ENCODE data around the gene SPAG16.
"Not testable (repeated sequence)": the region's sequence is repeated elsewhere in the genome, so short reads cannot be mapped to it uniquely, and the experiment has no call there.

The SPAG16 gene

GRCh38 chr2:213718411-213718810 is 434.1 kb downstream of the SPAG16 start:
- DNase-seq = not testable (repeated sequence)

- DNase-seq = no peak
Observed at GRCh38 chr2:213722565-213722964, 438.3 kb downstream of the SPAG16 start.

GRCh38 chr2:213723041-213723560 is 438.8 kb downstream of the SPAG16 start:
- no peak for DNase-seq

GRCh38 chr2:213723707-213724106 is 439.4 kb downstream of the SPAG16 start:
- no peak for DNase-seq

GRCh38 chr2:213726101-213726500 is 441.8 kb downstream of the SPAG16 start:
- DNase-seq = no peak

GRCh38 chr2:213733893-213734292 is 449.6 kb downstream of the SPAG16 start:
- no peak for DNase-seq

GRCh38 chr2:213740453-213740852 is 456.2 kb downstream of the SPAG16 start:
- DNase-seq = no peak

GRCh38 chr2:213751446-213751845 is 467.2 kb downstream of the SPAG16 start:
- DNase-seq = no peak

GRCh38 chr2:213752575-213752974 is 468.3 kb downstream of the SPAG16 start:
- no peak for DNase-seq

- DNase-seq = no peak
Observed at GRCh38 chr2:213757525-213757924, 473.3 kb downstream of the SPAG16 start.

- DNase-seq = no peak
Observed at GRCh38 chr2:213763354-213763753, 479.1 kb downstream of the SPAG16 start.

- no peak for DNase-seq
Observed at GRCh38 chr2:213763963-213764362, 479.7 kb downstream of the SPAG16 start.

GRCh38 chr2:213764849-213765248 is 480.6 kb downstream of the SPAG16 start:
- DNase-seq = no peak

- DNase-seq = no peak
Observed at GRCh38 chr2:213766062-213766461, 481.8 kb downstream of the SPAG16 start.

- DNase-seq = no peak
Observed at GRCh38 chr2:213766465-213766901, 482.2 kb downstream of the SPAG16 start.

GRCh38 chr2:213787869-213788268 is 503.6 kb downstream of the SPAG16 start:
- no peak for DNase-seq

- no peak for DNase-seq
Observed at GRCh38 chr2:213789940-213790339, 505.7 kb downstream of the SPAG16 start.

GRCh38 chr2:213792045-213792444 is 507.8 kb downstream of the SPAG16 start:
- no peak for DNase-seq

- DNase-seq = no peak
Observed at GRCh38 chr2:213806125-213806726, 522.0 kb downstream of the SPAG16 start.

GRCh38 chr2:213816583-213816982 is 532.3 kb downstream of the SPAG16 start:
- no peak for DNase-seq

- DNase-seq = no peak
Observed at GRCh38 chr2:213818436-213818835, 534.2 kb downstream of the SPAG16 start.

GRCh38 chr2:213834331-213834730 is 550.1 kb downstream of the SPAG16 start:
- DNase-seq = no peak

GRCh38 chr2:213834746-213835145 is 550.5 kb downstream of the SPAG16 start:
- DNase-seq = no peak

- DNase-seq = no peak
Observed at GRCh38 chr2:213846856-213847255, 562.6 kb downstream of the SPAG16 start.

- no peak for DNase-seq
Observed at GRCh38 chr2:213847316-213847715, 563.1 kb downstream of the SPAG16 start.

Measured in retina (tissue), 1 donor.